Measurements from ENCODE around the gene FOS. TPM values are rescaled to one million over a fixed set of nuclear protein-coding genes. Genes with fewer than 3 reads are reported as not detected.

The FOS gene
- total and polyA plus RNA-seq, 2 of the 13 experiments (the other 11 are each of a cell fraction or from before 2014, with no cell fraction given) = 15.9 to 24.2 TPM

GRCh38 chr14:75258079-75258802, 20.4 kb upstream of the FOS start (continued):
- TF ChIP-seq ZNF687 (CRISPR knock-in tag; IDR thresholded peaks at IDR 0.05) = no peak
- no peak for TF ChIP-seq MYNN (CRISPR knock-in tag; IDR thresholded peaks at IDR 0.05; ENCODE audit: low read depth)
- TF ChIP-seq ZNF275 (CRISPR knock-in tag; IDR thresholded peaks at IDR 0.05; ENCODE audit: borderline replicate concordance) = no peak
- no peak for TF ChIP-seq ERF (CRISPR knock-in tag; IDR thresholded peaks at IDR 0.05)
- TF ChIP-seq ZNF577 (CRISPR knock-in tag; IDR thresholded peaks at IDR 0.05; ENCODE audit: borderline replicate concordance, low read depth) = no peak
- TF ChIP-seq ZNF230 (CRISPR knock-in tag; IDR thresholded peaks at IDR 0.05) = no peak
- peak; percentile 34; the same call in 1 of the 2 replicates for TF ChIP-seq CEBPB (IDR thresholded peaks at IDR 0.05; ENCODE audit: borderline replicate concordance, low read depth, low read length)
